BLaER1 treated with 17β-estradiol and CSF1 and Interleukin-3, amounts not matched to agents 10 nM and 100 nM (cell line): ENCODE results near the gene EEFSEC.

Experiments used
- H3K27ac ChIP-seq, 11 experiments: shearing (Covaris generic); formaldehyde crosslinking; 2 replicates each; pipeline ENCODE4 v1.8.1; 2022
- H3K27me3 ChIP-seq, 11 experiments: shearing (Covaris generic); formaldehyde crosslinking; 2 replicates each; pipeline ENCODE4 v1.8.1; 2022
- H3K36me3 ChIP-seq, 11 experiments: shearing (Covaris generic); formaldehyde crosslinking; 2 replicates each; pipeline ENCODE4 v1.8.1; 2022
- H3K4me1 ChIP-seq, 10 experiments: shearing (Covaris generic); formaldehyde crosslinking; 2 replicates each; pipeline ENCODE4 v1.8.1; 2022
- H3K4me2 ChIP-seq, 11 experiments: shearing (Covaris generic); formaldehyde crosslinking; 2 replicates each; pipeline ENCODE4 v1.8.1; 2022
- H3K4me3 ChIP-seq, 10 experiments: shearing (Covaris generic); formaldehyde crosslinking; 2 replicates each; pipeline ENCODE4 v1.8.1; 2022
- H3K9ac ChIP-seq, 11 experiments: shearing (Covaris generic); formaldehyde crosslinking; 2 replicates each; pipeline ENCODE4 v1.8.1; 2022
- H3K9me3 ChIP-seq, 11 experiments: shearing (Covaris generic); formaldehyde crosslinking; replicated peaks in 1 of 11; 2 replicates each; pipeline ENCODE4 v1.8.1; 2022
- H4K20me1 ChIP-seq, 11 experiments: shearing (Covaris generic); formaldehyde crosslinking; 2 replicates each; pipeline ENCODE4 v1.8.1; 2022
- Cebpa-rat ChIP-seq, 11 experiments: shearing (Covaris generic); IDR thresholded peaks; 2 replicates each; pipeline ENCODE4 v1.8.1; 2022

The EEFSEC gene

DNA sequence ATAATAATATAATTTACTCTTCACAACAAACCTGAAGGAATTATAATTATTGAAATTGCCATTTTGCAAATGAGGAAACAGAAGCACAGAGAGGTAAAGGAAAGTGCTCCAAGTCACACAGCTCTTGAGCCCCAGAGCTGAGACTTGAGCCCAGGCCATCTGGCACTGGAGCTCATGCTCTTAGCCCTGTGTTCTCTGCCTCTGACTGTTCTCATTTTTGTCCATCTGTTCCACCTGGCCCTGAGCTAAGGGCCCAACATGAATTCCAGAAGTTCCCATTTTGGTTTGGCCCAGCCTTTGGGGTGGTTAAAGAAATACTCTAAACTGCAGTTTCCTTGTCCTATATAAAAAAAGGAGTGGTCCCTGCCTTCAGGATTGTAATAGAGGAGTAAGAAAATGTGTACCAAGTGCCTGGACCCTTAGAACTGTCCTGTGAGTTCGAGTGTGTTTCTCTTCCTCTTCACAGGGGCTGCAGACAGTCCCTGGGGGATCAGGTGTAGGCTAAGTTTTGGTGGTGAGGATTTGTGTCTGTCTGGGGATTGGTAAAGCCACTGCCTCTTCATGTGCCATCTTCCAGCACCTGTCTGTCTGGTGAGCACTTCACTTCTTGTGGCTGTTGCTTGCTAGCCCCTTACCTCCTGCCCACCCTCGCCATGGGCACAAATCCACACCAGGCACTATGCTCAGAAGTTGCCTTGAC, 221.6 kb downstream of the EEFSEC start:
- peaks cover 0 to 6% (median 0%) of the 10 kb centered on the region in 11 experiments; a peak in 3 of 22 replicates for H3K36me3 ChIP-seq
- peak overlapping the region in 4 of 11 experiments; percentile 9 to 27 (median 20); a peak in 6 of 22 replicates for H3K4me2 ChIP-seq
- H3K4me1 ChIP-seq = peaks cover 7 to 55% (median 50%) of the 10 kb centered on the region in 10 experiments; a peak in 19 of 20 replicates
- no peaks in the 10 kb centered on the region for H3K27me3 ChIP-seq
- no peaks in the 10 kb centered on the region for H3K9me3 ChIP-seq
- no peak overlapping the region for H3K9ac ChIP-seq
- peaks cover 0 to 55% (median 29%) of the 10 kb centered on the region in 11 experiments; a peak in 15 of 22 replicates for H4K20me1 ChIP-seq
- TF ChIP-seq Cebpa-rat (IDR thresholded peaks at IDR 0.05) = no peak
- no peak overlapping the region for H3K4me3 ChIP-seq
- no peak overlapping the region for H3K27ac ChIP-seq

DNA sequence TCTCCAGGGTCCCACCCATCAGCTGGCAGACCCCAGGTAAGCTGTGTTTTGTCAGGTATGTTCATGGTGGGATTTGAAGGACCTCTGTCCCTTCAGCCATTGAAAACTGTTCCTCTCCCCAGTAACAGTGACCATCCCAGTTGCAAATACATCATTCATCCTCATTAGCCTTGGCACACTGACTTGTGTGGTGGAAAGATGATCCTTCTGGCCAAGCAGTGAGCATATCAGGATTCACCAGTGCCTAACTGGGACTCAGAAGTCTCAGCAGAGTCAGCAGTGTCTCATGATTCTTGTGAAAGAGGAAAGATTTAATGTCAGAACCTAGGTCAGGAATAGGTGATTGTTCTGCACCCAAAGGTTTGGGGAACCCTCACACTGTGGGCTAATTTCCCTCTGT, 223.2 kb downstream of the EEFSEC start:
- H3K4me1 ChIP-seq = peaks cover 0 to 47% (median 40%) of the 10 kb centered on the region in 10 experiments; a peak in 16 of 20 replicates

DNA sequence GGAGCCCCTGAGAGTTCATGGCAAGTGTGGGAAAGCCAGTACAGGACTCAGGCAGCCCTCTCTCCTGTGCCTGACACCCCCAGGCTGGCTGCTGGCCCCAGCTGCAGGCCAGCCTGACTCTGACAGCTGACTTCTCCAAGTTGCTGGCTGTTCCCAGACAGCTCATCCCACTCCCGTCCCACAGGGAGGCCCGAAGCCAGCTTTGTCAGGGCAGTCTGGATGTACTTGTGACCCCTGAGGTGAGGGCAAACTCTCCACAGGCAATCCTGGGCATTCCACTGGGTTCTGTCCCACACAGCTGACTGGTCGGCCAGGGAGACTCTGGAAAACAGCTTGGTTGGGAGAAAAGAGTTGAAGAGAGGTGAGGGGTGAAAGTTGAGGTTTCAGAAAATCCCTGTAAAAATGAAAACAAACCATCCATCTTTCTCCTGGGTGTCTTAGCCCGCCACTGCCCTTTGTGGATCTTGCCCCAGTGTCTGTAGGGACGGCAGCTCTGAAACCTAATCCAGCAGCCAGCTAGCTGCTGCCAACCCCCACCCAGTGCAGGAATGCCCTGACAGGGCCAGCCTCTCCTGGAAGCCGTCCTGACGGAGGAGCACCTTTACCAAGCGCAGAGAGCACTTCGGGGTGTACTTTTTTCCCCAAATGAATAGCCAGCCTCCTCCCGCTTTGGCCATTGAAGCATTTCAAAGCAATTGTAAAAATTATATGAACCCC, 225.5 kb downstream of the EEFSEC start:
- H3K4me3 ChIP-seq = no peak overlapping the region
- TF ChIP-seq Cebpa-rat (IDR thresholded peaks at IDR 0.05) = no peak
- H3K27ac ChIP-seq = no peak overlapping the region
- peaks cover 0 to 36% (median 25%) of the 10 kb centered on the region in 10 experiments; a peak in 15 of 20 replicates for H3K4me1 ChIP-seq
- H3K27me3 ChIP-seq = no peaks in the 10 kb centered on the region
- no peak overlapping the region for H3K9ac ChIP-seq
- H4K20me1 ChIP-seq = peaks cover 0 to 32% (median 10%) of the 10 kb centered on the region in 11 experiments; a peak in 10 of 22 replicates
- H3K36me3 ChIP-seq = peaks cover 0 to 6% (median 0%) of the 10 kb centered on the region in 11 experiments; a peak in 3 of 22 replicates
- no peaks in the 10 kb centered on the region for H3K9me3 ChIP-seq
- H3K4me2 ChIP-seq = no peak overlapping the region

More for the DNA sequence above, 223.2 kb downstream of the EEFSEC start:
- Histone ChIP-seq H3K27me3 (no peaks in the 10 kb centered on the region), H3K4me3 (no peak overlapping the region), H4K20me1 (peaks cover 0 to 39% (median 19%) of the 10 kb centered on the region in 11 experiments; a peak in 14 of 22 replicates), H3K9ac (no peak overlapping the region), H3K4me2 (no peak overlapping the region), H3K36me3 (peaks cover 0 to 6% (median 0%) of the 10 kb centered on the region in 11 experiments; a peak in 3 of 22 replicates), H3K27ac (no peak overlapping the region), H3K9me3 (no peaks in the 10 kb centered on the region)
- no peak for TF ChIP-seq Cebpa-rat (IDR thresholded peaks at IDR 0.05)

DNA sequence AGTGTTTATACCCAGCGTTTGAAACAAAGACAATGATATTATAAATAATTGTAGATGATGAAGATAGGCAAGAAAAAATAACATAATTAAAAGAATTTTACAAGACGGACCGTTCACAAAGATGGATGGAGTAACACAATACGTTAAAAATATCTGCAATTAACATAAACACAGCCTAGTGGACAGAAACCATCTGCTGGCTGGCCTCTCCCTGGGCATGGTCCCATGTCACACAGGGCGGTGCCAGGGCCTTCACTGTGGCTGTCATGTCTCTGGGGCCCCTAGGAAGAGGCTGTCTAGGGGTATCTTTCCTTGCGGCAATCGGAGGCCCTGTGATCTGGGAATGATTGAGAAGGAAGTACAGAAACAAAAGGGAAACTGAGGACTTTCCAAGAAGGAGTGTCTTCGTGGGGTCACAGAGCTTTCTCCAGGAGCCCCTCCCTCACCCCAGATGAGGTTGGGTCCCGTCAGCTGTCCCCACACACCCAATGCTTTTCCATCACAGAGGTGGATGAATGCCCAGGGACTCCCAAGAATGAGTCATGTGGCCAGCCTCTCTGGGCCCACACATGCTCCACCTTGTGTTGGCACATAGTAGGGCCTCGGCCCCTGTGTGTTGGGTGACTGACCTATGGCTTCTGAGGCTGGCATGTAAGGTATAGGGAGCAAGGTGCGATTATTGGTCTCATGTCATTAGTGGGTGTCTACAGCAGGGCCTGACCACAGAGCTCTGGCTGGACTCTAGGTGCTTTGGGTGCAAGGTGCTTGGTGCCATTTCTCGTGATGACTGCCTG, 226.3 kb downstream of the EEFSEC start:
- H4K20me1 ChIP-seq = peaks cover 0 to 32% (median 8%) of the 10 kb centered on the region in 11 experiments; a peak in 10 of 22 replicates
- no peak overlapping the region for H3K9ac ChIP-seq
- no peak overlapping the region for H3K27ac ChIP-seq
- peaks cover 0 to 6% (median 0%) of the 10 kb centered on the region in 11 experiments; a peak in 3 of 22 replicates for H3K36me3 ChIP-seq
- no peak for TF ChIP-seq Cebpa-rat (IDR thresholded peaks at IDR 0.05)
- H3K9me3 ChIP-seq = no peaks in the 10 kb centered on the region
- H3K27me3 ChIP-seq = no peaks in the 10 kb centered on the region
- no peak overlapping the region for H3K4me2 ChIP-seq
- H3K4me3 ChIP-seq = no peak overlapping the region
- peaks cover 0 to 29% (median 20%) of the 10 kb centered on the region in 10 experiments; a peak in 15 of 20 replicates for H3K4me1 ChIP-seq

DNA sequence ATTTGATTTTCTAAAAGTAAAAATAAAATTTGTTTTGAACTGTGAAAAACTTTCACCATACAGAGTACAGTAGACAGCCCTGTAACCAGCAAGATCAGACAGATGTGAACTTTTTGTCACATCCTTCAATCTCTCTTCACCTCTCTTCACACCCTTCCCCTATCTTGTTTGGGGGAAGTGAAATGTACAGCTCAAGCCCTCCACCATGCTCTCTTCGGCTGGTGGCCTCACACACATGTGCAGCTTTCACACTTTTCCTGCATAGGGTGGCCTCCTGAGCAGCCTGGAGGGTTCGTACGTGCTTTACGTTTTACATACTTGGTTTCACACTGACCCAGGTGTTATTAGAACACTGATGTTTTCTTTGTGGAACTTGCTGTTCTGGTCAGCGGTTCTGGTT, 227.0 kb downstream of the EEFSEC start:
- peaks cover 0 to 6% (median 0%) of the 10 kb centered on the region in 11 experiments; a peak in 3 of 22 replicates for H3K36me3 ChIP-seq
- no peaks in the 10 kb centered on the region for H3K27me3 ChIP-seq
- no peaks in the 10 kb centered on the region for H3K9me3 ChIP-seq
- H3K4me1 ChIP-seq = peaks cover 0 to 23% (median 13%) of the 10 kb centered on the region in 10 experiments; a peak in 13 of 20 replicates
- peaks cover 0 to 30% (median 9%) of the 10 kb centered on the region in 11 experiments; a peak in 10 of 22 replicates for H4K20me1 ChIP-seq
- no peak overlapping the region for H3K4me3 ChIP-seq
- TF ChIP-seq Cebpa-rat (IDR thresholded peaks at IDR 0.05) = no peak
- H3K27ac ChIP-seq = no peak overlapping the region
- H3K4me2 ChIP-seq = no peak overlapping the region
- H3K9ac ChIP-seq = no peak overlapping the region

DNA sequence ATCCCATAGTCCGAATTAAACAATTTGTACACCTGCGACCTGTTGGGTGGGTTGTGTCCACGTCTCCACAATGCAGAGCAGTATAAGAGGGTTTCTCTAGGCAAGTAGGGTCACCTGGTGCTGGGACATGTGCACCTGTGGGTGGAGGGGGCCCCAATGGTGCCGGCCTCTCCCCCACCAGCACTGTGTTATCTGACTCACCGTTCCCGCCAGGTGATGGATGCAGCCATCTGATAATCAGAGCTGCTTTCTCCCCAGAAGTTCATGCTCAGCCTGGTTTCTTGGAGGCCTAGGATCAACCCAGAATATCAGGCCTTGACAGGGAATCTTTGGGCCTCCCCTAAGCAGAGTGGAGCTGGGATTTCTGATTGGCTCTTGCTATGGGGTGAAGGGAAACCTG, 227.4 kb downstream of the EEFSEC start:
- Histone ChIP-seq H3K36me3 (peaks cover 0 to 6% (median 0%) of the 10 kb centered on the region in 11 experiments; a peak in 3 of 22 replicates), H3K9ac (no peak overlapping the region), H3K4me2 (peak overlapping the region in 5 of 11 experiments; percentile 5 to 42 (median 38); a peak in 4 of 22 replicates), H3K27me3 (no peaks in the 10 kb centered on the region), H3K4me1 (peaks cover 0 to 23% (median 12%) of the 10 kb centered on the region in 10 experiments; a peak in 13 of 20 replicates), H3K9me3 (no peaks in the 10 kb centered on the region), H4K20me1 (peaks cover 0 to 29% (median 7%) of the 10 kb centered on the region in 11 experiments; a peak in 8 of 22 replicates), H3K27ac (no peak overlapping the region), H3K4me3 (no peak overlapping the region)
- no peak for TF ChIP-seq Cebpa-rat (IDR thresholded peaks at IDR 0.05)

DNA sequence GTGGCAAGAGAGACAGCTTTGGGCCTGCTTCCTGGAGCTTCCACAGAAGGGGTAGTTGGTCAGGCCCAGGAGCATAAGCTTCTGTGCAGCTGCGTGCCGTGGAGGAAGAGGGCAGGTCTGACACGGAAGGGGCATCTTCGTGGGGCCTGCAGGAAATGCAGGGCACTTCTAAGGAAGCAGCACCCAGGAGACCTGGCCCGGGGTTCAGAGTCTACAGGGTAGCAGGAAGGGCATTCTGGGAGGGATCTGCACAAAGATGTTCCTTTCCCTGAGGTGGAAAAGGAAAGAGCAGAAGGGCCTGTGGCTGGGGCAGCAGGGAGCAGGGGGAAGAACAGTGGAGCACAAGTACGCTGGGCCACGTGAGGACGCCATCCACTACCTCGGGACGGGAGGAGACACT, 228.3 kb downstream of the EEFSEC start:
- no peak overlapping the region for H3K27ac ChIP-seq

DNA sequence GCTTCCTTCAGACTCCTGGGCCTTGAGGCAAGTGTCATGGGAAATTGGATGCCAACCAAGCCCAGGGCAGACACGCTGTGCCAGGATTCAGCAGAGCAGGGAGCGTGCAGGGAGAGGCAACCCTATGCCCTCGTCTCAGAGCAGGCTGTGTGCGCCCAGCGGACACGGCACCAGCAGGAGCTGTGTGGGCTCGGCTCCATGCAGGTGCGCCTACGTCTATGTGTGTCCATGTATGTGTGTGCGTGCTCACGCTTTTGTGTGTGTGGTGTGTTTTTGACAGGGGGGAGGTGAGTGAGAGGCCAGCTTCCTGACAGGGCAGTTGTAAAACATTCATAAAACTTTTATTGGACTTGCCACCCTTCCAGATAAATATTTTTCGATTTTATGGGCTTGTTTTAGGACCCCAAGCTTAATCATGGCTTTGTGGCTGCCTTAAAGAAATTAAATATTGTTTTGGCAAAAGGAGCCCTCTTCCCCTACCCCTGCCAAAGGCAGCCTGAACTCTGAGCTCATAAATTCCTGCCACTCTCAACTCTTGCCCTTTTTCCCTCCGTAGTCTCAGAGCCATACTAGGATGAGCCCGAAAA, 229.0 kb downstream of the EEFSEC start:
- TF ChIP-seq Cebpa-rat (IDR thresholded peaks at IDR 0.05) = no peak
- Histone ChIP-seq H4K20me1 (peaks cover 0 to 23% (median 0%) of the 10 kb centered on the region in 11 experiments; a peak in 9 of 22 replicates), H3K27me3 (no peaks in the 10 kb centered on the region), H3K36me3 (peaks cover 0 to 6% (median 0%) of the 10 kb centered on the region in 11 experiments; a peak in 2 of 22 replicates), H3K4me3 (no peak overlapping the region), H3K9me3 (no peaks in the 10 kb centered on the region), H3K27ac (no peak overlapping the region), H3K9ac (peak overlapping the region in 1 of 11 experiments; percentile 18; a peak in 1 of 22 replicates), H3K4me1 (peaks cover 2 to 23% (median 12%) of the 10 kb centered on the region in 10 experiments; a peak in 18 of 20 replicates), H3K4me2 (peak overlapping the region in 1 of 11 experiments; percentile 29; a peak in 1 of 22 replicates)

More for the DNA sequence above, 228.3 kb downstream of the EEFSEC start:
- Histone ChIP-seq H4K20me1 (peaks cover 0 to 22% (median 0%) of the 10 kb centered on the region in 11 experiments; a peak in 7 of 22 replicates), H3K4me3 (no peak overlapping the region), H3K9ac (peak overlapping the region in 1 of 11 experiments; percentile 18; a peak in 1 of 22 replicates), H3K36me3 (peaks cover 0 to 6% (median 0%) of the 10 kb centered on the region in 11 experiments; a peak in 3 of 22 replicates), H3K4me1 (peaks cover 0 to 23% (median 12%) of the 10 kb centered on the region in 10 experiments; a peak in 13 of 20 replicates), H3K4me2 (peak overlapping the region in 8 of 11 experiments; percentile 5 to 46 (median 38); a peak in 13 of 22 replicates), H3K9me3 (no peaks in the 10 kb centered on the region), H3K27me3 (no peaks in the 10 kb centered on the region)
- TF ChIP-seq Cebpa-rat (IDR thresholded peaks at IDR 0.05) = no peak
